Measurements from ENCODE around the gene SEPTIN1.
A peak's percentile ranks its signal among the peaks of the same experiment; 100 is the strongest.

The SEPTIN1 gene

GRCh38 chr16:30382111-30382881 is at the start of gene SEPTIN1:
SEPTIN1 (minus strand) TSS chr16:30382561; CDS start chr16:30382542, 19 bp downstream.
- DNase-seq (ENCODE audit: low read depth), result no peak

GRCh38 chr16:30430428-30430970 is 48.1 kb upstream of the SEPTIN1 start:
- no peak for DNase-seq (ENCODE audit: low read depth)

- peak; percentile 98 for DNase-seq (ENCODE audit: low read depth)
These were observed 47.5 kb upstream of the SEPTIN1 start, which contains the start of gene DCTPP1 for GRCh38 chr16:30429678-30430427. DCTPP1 (minus strand) TSS chr16:30430030; CDS start chr16:30429980, 50 bp downstream.

GRCh38 chr16:30429418-30429677 is 47.0 kb upstream of the SEPTIN1 start:
- DNase-seq (ENCODE audit: low read depth), result no peak

GRCh38 chr16:30428055-30428454 is 45.7 kb upstream of the SEPTIN1 start:
- no peak for DNase-seq (ENCODE audit: low read depth)

- no peak for DNase-seq (ENCODE audit: low read depth)
These were observed 38.6 kb upstream of the SEPTIN1 start for GRCh38 chr16:30421010-30421409.

- no peak for DNase-seq (ENCODE audit: low read depth)
These were observed 36.2 kb upstream of the SEPTIN1 start for GRCh38 chr16:30418350-30419181.

GRCh38 chr16:30417529-30418349 is 35.4 kb upstream of the SEPTIN1 start:
- no peak for DNase-seq (ENCODE audit: low read depth)

GRCh38 chr16:30416624-30417528 is 34.5 kb upstream of the SEPTIN1 start:
- DNase-seq (ENCODE audit: low read depth), result no peak

- DNase-seq (ENCODE audit: low read depth), result no peak
These were observed 33.8 kb upstream of the SEPTIN1 start for GRCh38 chr16:30416047-30416603.

GRCh38 chr16:30414159-30414558 is 31.8 kb upstream of the SEPTIN1 start:
- DNase-seq (ENCODE audit: low read depth), result no peak

- DNase-seq (ENCODE audit: low read depth), result no peak
These were observed 30.9 kb upstream of the SEPTIN1 start for GRCh38 chr16:30413112-30413806.

GRCh38 chr16:30409125-30410060 is 27.0 kb upstream of the SEPTIN1 start:
- DNase-seq (ENCODE audit: low read depth), result no peak

- no peak for DNase-seq (ENCODE audit: low read depth)
These were observed 25.6 kb upstream of the SEPTIN1 start for GRCh38 chr16:30407804-30408534.

- DNase-seq (ENCODE audit: low read depth), result peak; percentile 60
These were observed 24.9 kb upstream of the SEPTIN1 start, which contains the start of gene ZNF771 for GRCh38 chr16:30407102-30407803. ZNF771 (plus strand) TSS chr16:30407606; CDS start chr16:30408054, 448 bp downstream.

GRCh38 chr16:30406795-30407101 is 24.4 kb upstream of the SEPTIN1 start:
- no peak for DNase-seq (ENCODE audit: low read depth)
